NCI-H1436 treated with DMSO at 0.1 percent for 48 hours (cell line): Measurements from ENCODE around the gene TSPAN9.

ENCODE experiments used
- DNase-seq: peaks from one replicate; lab custom pipeline; 2025; lab: John Stamatoyannopoulos, UW

The TSPAN9 gene

DNA sequence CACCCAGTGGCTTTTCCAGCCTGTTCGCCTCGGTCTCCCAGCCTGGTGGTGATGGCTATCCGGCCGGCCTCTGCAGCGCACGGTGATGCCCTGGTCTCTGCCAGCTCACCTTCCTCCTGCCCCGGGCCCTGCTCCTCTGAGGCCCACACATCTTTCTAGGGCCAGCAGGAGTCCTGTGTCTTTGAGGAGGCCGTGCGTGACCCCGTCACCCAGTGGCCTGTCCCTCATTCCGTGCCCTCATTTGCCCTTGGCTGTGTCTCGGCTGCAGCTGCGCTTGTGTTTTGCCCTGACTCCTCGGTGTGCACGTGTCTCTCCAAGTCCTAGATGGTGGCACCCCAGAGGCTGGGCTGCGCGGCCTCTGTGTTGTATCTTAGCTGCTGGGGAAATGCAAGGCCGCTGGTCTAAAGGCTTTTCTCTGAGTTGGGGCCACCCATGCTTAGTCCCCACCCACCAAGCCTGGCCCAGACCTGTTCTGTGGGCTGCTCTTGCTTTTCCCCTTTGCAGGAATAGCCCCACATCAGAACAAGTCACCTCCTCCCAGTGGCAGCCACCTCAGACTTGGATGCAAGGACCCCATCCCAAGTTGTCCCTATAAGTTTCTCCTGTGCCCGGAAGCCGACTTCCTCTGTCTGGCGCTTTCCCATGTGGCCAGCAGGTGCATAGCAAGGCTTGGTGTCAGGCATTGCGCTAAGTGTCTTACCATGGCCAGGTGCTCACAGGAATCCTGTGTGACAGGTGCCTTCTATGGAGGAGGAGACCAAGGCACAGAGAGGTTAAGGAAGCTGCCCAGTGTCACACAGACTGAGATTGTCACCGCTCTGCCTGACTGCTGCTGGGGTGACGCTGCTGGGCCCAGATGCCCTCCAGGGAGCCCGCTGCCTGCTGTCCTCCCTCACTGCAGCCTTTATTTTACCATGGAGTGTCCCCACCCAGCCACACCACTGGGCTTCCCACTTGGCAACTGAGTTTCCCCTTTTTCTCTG, 64.5 kb downstream of the TSPAN9 start:
- DNase-seq: no peak

DNA sequence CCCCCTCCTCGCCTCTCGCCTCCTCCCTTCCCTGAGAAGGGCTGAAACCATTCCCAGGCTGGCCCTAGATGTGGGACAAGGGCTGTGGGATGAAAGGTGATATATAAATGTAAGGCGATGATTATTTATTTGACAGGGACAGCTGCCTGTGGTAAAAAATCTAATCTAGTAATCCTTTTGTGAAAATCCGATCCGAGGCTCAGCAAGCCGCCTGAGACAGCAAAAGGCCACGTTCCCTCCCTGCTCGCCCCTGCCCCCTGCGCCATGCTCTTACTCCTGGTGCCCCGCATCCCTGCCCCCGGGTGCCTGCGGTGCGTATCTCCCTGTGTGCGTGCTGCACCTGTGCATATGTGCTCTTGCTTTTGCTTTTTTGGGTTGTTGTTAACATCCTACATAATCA, 65.2 kb downstream of the TSPAN9 start:
- no peak for DNase-seq

DNA sequence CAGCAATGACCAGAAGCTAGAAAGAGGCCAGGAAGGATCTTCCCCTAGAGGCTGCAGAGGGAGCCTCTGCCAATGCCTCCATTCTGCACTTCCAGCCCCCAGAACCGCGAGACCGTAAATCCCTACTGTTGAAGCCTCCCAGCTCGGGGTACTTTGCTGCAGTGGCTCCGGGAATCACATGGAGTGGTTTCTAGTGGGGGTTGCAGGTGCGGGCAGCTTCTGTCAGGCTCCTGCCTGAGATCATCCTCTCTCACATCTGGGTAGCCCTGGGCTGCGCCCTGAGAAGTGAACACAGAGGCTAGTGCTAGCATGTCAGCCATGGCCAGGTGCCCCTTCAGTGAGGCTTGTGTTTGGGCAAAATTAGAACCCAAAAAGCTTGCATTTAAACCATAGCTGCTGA, 67.3 kb downstream of the TSPAN9 start:
- DNase-seq: no peak

DNA sequence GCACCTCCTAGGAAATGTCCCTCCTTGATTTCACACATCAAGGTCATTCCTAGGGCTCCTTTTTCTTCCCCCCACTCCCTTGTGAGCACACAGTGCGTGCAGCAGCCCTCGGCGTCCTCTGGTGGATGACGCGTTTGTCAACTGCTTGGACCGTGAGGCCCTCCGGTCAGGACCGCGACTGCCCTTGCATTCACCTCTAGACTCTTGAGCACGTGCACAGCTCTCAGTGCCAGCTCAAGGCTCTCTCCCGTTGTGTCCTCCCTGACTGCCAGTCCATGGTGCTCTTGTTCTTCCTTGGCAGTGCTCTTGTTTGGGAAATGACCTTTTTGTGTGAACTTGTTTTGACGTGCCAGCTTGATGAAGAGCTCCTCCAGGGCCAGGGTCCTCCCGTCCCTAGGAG, 67.9 kb downstream of the TSPAN9 start:
- DNase-seq: no peak

DNA sequence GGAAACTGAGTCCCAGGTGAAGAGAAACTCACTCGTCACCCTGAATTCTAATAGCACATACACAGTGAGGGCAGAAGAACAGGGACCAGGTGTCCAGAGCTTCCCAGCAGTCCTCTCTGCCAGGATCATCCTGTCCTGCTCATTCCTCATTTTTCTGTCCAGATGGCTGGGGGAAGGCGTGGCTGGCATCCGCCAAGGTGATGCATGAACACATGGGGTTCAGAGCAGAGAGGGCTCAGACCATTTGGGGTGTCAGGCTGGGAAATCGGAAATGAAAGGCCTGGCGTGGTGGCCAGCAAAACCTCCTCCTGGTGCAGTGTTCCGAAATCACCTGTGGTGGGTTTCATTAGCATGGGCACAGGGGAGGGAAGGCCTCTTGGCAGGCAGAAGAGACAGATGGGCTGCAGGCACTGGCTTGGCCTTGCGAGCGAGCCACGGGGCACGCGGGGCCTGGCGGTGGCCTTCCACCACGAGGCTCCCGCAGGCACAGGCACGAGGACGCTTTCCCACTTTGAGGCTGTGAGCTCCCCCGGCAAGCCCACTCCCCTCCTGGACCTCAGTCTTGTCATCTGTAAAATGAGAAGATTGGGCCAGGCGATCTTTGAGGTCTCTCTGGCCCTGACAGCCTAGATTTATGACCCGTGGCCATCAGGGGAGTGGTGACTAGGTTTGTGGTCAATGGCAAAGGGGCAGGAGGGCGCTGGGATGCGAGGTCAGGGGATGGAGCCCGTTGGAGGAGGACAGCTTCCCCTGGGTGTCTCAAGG, 68.5 kb downstream of the TSPAN9 start:
- DNase-seq: no peak

DNA sequence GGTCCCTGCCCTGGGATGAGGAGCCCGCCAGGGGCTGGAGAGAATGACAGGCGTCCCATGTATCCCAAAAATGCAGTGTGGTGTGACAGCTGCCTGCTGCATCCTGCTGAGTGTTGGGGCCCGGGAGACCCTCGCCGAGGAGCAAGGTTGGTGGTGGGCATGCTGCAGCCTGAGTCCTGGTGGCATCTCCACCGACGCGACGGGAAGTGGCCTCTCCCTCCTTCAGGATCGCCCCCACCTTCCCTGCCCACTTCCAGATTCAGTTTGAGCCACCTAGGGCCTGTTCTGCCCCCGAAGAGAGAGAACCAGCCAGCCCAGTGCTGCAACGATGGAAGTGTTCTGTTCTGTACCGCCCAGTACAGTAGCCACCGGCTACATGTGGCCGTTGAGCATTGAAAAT, 70.1 kb downstream of the TSPAN9 start:
- DNase-seq: no peak

DNA sequence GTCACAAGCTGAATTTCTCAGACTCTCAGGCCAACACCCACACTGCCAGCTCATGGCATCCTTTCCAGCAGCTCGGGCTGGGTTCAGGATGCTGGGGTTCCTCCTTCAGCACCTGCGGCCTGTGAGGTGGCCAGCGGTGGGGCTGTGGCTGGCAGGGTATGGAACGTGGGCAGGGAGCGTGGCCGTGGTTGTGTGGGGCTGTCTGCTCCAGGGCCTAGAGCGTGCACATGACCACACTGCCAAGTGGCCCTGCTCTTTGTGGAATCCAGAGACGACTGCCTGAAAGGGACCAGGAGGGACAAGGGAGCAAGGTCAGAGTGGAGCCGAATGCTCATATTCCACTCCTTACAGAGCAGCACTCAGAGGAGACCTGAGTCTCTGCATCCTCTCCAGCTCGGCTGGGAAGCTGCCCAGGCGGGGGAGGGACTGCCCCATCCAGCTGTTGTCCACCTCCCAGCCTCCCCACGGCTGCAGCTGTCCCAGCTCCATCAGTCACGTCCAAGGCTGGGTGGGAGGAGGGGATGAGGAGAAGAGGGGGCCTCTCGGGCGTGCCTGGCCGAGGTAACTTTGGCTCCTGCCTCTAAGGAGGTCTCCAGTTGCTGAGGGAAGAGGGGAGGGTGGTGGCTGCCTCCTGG, 71.3 kb downstream of the TSPAN9 start:
- no peak for DNase-seq

DNA sequence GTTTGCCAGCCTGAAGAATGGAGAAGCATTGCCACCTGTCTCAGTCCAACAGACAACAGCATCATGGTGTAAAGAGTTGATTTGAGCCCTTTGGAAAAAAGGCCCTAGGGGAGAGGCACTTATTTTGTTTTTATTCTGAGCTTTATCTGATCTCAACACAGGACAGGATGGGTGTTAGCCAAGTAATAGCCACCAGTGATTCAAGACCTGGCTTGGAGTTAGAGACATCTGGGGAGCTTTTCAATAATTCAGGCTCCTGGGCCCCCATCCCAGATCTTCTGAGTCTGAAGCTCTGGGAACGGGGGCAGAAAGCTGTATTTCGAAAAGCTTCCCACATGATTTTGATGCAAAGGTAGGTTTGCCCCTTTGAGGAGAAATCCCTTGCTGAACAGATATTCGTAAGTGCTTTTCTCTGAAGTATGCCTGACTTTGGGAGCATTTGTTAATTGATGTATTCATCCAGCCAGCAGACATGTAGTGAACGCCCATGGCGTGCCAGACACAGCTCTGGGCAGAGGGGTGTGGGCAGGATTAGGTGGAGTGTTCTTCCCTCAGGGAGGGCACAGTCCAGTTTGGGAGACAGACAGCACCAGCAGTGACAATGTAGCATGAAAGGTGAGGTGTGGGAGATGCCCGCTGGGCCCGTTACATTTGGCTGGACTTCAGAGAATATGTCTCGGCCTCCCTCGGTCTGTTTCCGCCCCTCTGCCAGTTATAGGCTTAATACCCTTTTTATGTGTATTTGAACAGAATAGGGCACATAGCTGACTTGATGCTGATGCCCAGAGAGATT, 72.5 kb downstream of the TSPAN9 start:
- DNase-seq: no peak

DNA sequence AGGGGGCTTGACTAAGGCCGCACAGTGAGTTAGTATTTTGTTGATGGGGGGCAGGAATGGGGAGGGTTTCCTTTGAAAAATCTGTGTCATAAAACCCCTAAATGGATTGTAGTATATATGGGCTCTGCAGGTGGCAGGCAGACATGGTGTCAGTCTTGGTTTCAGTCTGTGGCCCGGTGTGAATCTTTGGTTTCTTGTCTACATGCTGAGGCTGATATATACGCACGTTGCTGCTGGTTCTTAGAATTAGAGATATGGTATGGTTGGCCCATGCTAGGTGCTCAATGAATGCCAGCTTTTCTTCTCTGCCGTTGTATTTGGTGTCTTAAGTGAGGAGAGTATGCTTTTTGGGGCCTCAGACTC, 73.1 kb downstream of the TSPAN9 start:
- no peak for DNase-seq

DNA sequence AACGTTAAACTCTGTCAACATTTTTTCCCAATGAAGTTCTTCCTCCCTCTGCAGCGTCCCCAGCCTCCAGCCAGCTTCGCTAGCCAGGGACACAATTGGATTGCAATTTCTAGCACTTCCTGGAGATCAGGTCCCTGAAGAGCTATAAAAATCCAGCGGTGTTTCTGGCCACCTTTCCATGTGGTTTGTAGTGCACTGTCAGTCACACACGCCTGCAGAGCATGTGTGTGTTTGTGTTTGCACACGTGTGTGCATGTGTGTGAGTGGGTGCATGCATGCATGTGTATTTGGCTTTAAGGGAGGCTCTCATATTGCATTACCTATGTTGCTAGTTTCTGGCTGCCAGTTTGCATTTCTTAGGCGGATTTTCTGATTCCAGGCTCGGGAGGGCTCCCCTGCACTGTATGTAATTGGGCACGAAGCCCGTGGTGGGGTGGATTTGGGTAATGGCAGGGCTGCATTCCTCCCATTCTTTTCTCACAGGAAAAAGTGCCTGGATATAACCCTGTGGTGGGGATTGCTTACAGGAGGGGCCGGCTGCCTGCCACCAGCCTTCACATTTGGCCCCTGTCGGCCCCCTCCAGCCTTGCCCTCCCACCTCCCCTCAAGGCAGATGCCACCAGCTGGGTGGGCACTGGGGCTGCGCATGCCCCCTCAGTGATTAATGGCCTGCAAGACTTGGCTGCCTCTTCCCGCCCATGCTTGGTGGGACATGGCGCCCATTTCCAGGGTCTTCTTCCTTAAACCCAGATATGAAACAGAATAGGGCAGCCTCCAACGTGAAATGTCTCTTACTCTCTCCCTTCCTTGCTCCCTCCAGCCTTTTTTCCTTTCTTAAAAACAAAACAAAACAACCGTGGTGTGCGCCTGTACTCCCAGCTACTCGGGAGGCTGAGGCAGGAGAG, 74.0 kb downstream of the TSPAN9 start:
- no peak for DNase-seq

DNA sequence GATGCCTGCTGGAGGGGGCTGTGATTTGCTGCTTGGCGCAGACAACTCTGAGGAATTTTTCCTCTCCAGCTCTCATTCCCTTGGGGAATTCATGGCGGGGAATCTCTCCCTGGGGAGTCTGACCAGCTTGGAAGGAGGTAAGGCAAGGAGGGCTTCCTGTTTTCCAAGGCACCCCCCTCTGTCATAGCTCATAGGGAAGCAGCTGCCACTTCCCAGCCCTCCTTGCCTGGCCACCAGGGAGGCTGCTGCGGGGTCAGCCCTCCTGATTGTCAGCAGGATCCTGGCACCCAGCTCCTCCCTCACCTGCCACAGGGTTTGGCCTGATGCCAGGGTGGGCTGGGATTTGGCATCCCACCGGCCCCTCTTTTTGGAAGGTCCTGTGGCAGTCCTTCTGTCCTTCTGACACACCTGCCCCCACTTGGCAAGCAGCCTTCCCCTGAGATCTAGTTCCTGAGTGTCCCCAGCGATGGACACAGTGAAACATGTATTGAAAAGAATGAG, 74.9 kb downstream of the TSPAN9 start:
- no peak for DNase-seq

DNA sequence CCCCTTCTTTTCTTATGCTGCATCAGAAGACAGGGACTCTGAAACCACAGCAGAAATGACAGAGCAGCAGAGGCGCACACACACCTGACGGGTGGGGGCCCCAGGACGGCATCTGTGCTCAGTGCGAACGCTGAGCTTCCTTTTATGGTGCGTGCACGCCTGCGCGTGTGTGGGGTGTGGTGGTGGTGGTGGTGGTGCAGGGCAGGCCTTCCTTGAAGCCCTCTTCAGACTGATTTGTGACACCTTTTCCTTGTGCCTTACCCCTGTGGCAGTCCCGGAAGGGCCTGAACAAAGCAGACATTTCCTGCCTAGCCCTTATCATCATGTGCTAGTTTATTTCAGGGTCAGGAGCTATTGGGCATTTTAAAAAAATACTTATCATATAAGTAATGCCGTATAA, 75.7 kb downstream of the TSPAN9 start:
- no peak for DNase-seq

DNA sequence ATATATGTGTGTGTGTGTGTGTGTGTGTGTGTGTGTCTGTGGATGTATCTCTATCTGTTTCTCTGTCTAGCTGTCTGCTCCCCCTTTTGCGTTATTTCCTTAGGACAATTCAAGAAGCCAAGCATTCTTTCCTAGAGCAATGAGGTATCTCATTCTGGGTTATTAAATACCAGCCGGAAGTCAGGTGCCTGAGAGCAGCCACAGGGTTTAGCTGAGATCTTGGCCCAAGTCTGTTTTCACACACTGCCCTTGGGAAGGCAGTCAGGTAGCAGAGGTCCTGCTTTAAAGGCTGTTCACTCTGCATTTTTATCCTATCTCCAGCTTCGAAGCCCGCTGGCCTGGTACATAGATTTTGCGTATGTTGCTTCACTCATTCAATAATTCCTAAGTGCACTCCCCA, 76.8 kb downstream of the TSPAN9 start:
- DNase-seq: no peak

DNA sequence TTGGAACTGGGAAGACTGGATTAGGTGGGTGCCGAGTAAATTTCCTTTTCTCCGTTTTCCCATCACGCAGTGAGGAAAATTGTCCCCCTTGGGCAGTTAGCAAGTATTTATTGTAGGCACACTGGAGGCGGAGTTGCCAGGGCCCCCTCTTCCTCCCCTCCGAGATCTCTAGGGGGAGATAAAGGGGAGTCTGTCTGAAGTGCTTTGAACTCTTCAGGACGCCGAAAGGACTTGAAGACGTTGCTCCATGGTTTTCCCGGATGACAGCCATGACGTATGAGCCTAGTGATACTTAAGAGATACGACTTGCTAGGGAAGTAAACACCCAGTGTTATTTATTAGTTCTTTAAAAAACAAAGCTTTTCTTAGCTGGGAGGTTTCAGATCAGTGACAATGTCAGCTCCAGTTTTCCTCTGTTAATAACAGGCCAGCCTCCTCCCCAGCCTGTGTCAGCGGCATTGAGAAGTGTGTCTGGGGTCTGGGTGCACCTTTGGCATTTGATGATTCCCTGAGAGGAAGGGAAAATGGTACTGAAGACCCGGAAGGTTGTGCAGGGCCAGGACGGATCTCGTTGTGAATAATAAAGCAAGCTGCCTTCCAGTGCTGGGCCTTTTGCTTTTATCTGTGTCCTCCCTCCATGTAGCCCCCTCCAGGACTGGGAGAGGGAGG, 78.7 kb downstream of the TSPAN9 start:
- no peak for DNase-seq

DNA sequence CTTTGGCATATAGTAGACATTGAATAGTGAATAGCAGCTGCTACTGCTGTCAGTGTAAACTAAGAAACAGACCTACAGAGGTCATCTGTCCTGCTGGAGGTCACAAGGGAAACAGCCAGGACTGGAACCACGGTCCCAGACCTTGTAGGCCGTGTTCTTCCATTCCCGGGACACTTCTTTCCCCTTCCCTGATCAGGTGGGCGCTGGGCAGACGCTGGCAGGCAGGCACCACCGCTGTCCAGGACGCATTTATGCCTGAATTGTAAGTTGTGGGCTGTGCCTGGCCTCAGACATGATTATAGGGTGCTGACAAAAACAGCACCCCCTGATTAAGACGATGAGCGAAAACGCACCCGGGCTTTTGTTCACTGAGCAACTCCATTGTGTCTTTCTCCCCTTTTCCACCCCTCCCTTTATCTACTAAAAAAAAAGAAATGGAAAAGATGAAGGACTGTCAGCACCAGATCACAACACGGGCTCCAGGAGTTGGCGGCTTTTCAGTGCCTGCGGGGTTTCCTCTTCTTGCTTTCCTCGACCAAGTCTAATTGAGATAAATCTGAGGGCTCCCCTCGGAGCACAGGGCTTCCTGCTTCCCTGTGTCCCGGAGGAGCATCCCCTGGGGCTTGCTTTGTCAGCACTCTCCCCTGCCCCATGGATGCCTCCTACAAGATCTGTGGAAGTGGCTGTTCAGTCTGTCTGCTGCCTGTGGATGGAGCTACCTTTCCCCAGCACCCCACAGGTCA, 80.6 kb downstream of the TSPAN9 start:
- no peak for DNase-seq

DNA sequence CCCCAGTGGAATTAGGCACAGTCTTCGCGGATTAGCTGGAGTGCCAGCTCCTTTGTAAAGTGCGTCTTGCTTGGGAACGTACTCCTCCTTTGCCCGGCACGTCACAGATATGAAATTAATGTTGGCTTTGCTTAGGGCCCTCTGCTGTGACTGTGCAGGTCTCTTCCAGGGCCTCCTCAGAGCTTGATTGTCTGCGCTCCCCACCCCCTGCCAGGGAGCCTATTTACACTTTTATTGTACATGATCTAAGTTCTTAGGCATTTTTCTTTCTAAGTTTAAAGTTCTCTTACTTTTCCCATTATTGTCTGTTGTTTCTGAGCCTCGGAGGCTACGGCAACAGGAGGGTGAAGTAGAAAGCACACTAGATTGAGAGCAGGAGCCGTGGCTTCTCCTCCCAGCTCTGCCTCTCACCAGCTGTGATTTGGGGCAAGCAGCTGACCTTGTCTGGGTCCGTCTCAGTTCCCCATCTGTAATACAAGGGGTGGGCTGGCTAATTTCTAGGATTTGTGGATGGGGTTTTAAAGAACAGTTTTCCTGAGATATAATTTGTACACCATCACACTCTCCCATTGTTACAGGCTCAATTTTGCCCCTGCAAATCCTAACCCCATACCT, 81.8 kb downstream of the TSPAN9 start:
- no peak for DNase-seq

DNA sequence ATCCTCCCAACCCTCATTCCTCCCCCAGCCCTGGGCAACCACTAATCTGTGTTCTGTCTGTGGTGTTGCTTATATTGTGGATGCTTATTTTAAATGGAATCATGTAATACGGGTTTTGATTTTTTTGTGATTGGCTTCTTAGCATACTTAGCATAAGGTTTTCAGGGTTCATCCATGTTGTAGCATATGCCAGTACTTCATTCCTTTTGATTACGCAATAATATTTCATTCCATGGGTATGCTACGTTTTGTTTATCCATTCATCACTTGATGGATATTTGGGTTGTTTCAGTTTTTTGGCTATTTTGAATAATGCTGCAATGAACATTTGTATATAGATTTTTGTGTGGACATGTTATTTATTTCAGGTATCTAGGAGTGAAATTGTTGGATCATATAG, 82.9 kb downstream of the TSPAN9 start:
- no peak for DNase-seq

DNA sequence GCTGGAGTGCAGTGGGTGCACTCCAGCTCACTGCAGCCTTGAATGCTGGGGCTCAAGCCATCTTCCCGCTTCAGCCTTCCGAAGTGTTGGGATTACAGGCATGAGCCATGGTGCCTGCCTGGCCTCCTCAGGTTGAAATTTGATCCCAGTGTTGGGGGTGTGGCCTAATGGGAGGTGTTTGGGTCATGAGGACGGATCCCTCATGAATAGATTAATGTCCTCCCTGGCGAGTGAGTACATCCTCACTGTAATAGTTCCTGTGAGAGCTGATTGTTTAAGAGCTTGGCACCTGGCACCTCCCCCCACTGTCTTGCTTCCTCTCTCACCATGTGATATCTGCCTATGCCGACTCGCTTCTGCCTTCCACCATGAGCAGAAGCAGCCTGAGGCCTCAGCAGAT, 84.7 kb downstream of the TSPAN9 start:
- no peak for DNase-seq

DNA sequence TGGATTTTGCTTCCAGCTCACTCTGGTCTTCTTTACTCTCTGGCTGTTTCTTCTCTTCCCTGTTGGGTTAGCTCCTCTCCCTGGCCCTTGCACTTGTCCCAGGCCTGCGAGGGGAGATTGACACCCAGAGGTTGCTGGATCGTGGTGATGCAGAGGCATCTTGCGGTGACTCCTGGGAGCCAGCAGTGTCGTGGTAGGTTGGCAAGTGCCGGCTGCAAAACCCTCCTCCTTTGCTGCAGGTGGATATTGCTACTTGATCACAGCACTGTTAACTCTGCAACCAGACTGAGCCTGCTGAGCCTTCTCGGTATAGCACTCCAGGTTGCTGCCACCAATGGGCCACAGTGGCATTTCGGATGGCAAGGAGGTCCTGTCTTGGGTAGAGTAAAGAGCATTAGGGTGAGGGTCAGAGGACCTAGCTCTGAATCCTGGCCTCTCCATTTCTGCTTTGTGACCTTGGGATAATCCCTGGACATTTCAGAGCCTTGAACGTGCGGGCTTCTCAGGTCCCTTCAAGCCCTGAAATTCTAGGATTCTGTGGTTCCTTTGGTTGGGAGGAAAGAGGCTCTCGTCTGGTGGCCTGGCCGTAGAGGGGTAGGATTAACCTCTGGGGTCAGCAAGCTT, 87.4 kb downstream of the TSPAN9 start:
- DNase-seq: no peak
